ENCODE measurements around the gene RAB30.

DNA sequence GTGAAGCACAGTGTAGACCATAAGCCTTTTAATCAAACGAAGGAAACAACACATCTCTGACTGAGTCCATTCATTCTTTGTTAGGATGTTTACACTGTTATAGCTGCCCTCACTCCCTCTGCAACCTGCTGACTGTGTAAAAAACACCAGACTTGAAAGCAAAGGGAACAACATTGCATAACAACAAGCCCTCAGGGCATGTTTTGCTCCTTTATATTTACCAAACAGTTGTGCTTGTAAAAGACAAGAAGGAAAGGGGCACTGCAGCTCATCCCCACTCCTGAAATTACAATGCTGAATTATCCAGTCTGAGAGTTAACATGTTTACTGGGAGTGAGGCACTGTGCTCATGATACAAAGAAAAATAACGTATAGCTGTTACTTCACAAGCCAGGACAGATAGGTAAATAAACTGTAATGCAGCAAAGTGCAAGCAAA is 46.4 kb downstream of the RAB30 start:
- TF ChIP-seq, protein P1, sequence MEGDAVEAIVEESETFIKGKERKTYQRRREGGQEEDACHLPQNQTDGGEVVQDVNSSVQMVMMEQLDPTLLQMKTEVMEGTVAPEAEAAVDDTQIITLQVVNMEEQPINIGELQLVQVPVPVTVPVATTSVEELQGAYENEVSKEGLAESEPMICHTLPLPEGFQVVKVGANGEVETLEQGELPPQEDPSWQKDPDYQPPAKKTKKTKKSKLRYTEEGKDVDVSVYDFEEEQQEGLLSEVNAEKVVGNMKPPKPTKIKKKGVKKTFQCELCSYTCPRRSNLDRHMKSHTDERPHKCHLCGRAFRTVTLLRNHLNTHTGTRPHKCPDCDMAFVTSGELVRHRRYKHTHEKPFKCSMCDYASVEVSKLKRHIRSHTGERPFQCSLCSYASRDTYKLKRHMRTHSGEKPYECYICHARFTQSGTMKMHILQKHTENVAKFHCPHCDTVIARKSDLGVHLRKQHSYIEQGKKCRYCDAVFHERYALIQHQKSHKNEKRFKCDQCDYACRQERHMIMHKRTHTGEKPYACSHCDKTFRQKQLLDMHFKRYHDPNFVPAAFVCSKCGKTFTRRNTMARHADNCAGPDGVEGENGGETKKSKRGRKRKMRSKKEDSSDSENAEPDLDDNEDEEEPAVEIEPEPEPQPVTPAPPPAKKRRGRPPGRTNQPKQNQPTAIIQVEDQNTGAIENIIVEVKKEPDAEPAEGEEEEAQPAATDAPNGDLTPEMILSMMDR (IDR thresholded peaks at IDR 0.05; ENCODE audit: low read length): no peak
- TF ChIP-seq EZH2 (optimal IDR thresholded peaks at IDR 0.05; ENCODE audit: low read depth, low read length): no peak
- TF ChIP-seq EZH2phosphoT487 (IDR thresholded peaks at IDR 0.05; ENCODE audit: low read length): no peak

Data from MM.1S (cell line).